Stimulated activated memory B cell treated with anti-CD40 and anti-IgM and Interleukin-4, amounts not matched to agents 10 μg/mL and 1 μg/mL and 100 μg/mL, for 72 hours (primary cell): Measurements from ENCODE around the gene LAMA1.

Experiments used
- ATAC-seq: fragments of 150-1000 bp; cut with Tn5 transposase; 2 replicates; pipeline ENCODE4 v1.10.0; 2021
- H3K27ac Mint-ChIP-seq: one replicate; pipeline ENCODE4 v1.8.0; 2022; ENCODE audit warnings: mild to moderate bottlenecking, mixed read lengths
- H3K27me3 Mint-ChIP-seq: one replicate; pipeline ENCODE4 v1.8.0; 2022; ENCODE audit warnings: mixed read lengths
- H3K36me3 Mint-ChIP-seq: one replicate; pipeline ENCODE4 v1.8.0; 2022; ENCODE audit warnings: mixed read lengths
- H3K4me1 Mint-ChIP-seq: one replicate; pipeline ENCODE4 v1.8.0; 2022; ENCODE audit warnings: mixed read lengths
- H3K4me3 Mint-ChIP-seq: one replicate; pipeline ENCODE4 v1.8.0; 2022; ENCODE audit warnings: mild to moderate bottlenecking, moderate library complexity, mixed read lengths
- H3K9me3 Mint-ChIP-seq: one replicate; pipeline ENCODE4 v1.8.0; 2022; ENCODE audit warnings: mixed read lengths

The LAMA1 gene

GRCh38 chr18:7122376-7122775, 4.8 kb upstream of the LAMA1 start:
- Mint-ChIP-seq H3K27ac (no peak overlapping the region), H3K27me3 (peaks cover 6% of the 10 kb centered on the region), H3K36me3 (no peaks in the 10 kb centered on the region), H3K4me1 (no peaks in the 10 kb centered on the region), H3K4me3 (no peak overlapping the region), H3K9me3 (peaks cover 3% of the 10 kb centered on the region)
- ATAC-seq: no peak

- ATAC-seq: no peak
- Mint-ChIP-seq H3K4me3 (no peak overlapping the region), H3K27ac (no peak overlapping the region), H3K36me3 (no peaks in the 10 kb centered on the region), H3K27me3 (peaks cover 37% of the 10 kb centered on the region), H3K4me1 (peaks cover 7% of the 10 kb centered on the region), H3K9me3 (peaks cover 5% of the 10 kb centered on the region)
These were observed 706 bp downstream of the LAMA1 start for GRCh38 chr18:7116792-7117389.

- no peak overlapping the region for H3K27ac Mint-ChIP-seq
- H3K36me3 Mint-ChIP-seq: no peaks in the 10 kb centered on the region
- peaks cover 7% of the 10 kb centered on the region for H3K4me1 Mint-ChIP-seq
- no peak overlapping the region for H3K4me3 Mint-ChIP-seq
- H3K9me3 Mint-ChIP-seq: peaks cover 5% of the 10 kb centered on the region
- no peak for ATAC-seq
- H3K27me3 Mint-ChIP-seq: peaks cover 37% of the 10 kb centered on the region
These were observed 1.4 kb downstream of the LAMA1 start for GRCh38 chr18:7116001-7116730.

- Mint-ChIP-seq H3K27ac (no peak overlapping the region), H3K27me3 (peaks cover 30% of the 10 kb centered on the region), H3K9me3 (peaks cover 9% of the 10 kb centered on the region), H3K4me1 (peaks cover 7% of the 10 kb centered on the region), H3K4me3 (no peak overlapping the region), H3K36me3 (no peaks in the 10 kb centered on the region)
- no peak for ATAC-seq
These were observed 4.7 kb downstream of the LAMA1 start for GRCh38 chr18:7112936-7113335.

- Mint-ChIP-seq H3K36me3 (no peaks in the 10 kb centered on the region), H3K4me3 (no peak overlapping the region), H3K9me3 (peaks cover 9% of the 10 kb centered on the region), H3K4me1 (peaks cover under 1% of the 10 kb centered on the region), H3K27me3 (peaks cover 20% of the 10 kb centered on the region), H3K27ac (no peak overlapping the region)
- ATAC-seq: no peak
These were observed 6.5 kb downstream of the LAMA1 start for GRCh38 chr18:7111134-7111533.

GRCh38 chr18:7105943-7106342, 11.7 kb downstream of the LAMA1 start:
- no peak overlapping the region for H3K27ac Mint-ChIP-seq
- peaks cover 7% of the 10 kb centered on the region for H3K9me3 Mint-ChIP-seq
- ATAC-seq: no peak
- no peaks in the 10 kb centered on the region for H3K36me3 Mint-ChIP-seq
- no peaks in the 10 kb centered on the region for H3K4me1 Mint-ChIP-seq
- H3K27me3 Mint-ChIP-seq: no peaks in the 10 kb centered on the region
- H3K4me3 Mint-ChIP-seq: no peak overlapping the region

- peaks cover 7% of the 10 kb centered on the region for H3K9me3 Mint-ChIP-seq
- H3K27ac Mint-ChIP-seq: no peak overlapping the region
- no peaks in the 10 kb centered on the region for H3K4me1 Mint-ChIP-seq
- no peak for ATAC-seq
- H3K4me3 Mint-ChIP-seq: no peak overlapping the region
- H3K36me3 Mint-ChIP-seq: no peaks in the 10 kb centered on the region
- H3K27me3 Mint-ChIP-seq: no peaks in the 10 kb centered on the region
These were observed 12.3 kb downstream of the LAMA1 start for GRCh38 chr18:7105268-7105667.

GRCh38 chr18:7104649-7105048, 12.9 kb downstream of the LAMA1 start:
- H3K4me3 Mint-ChIP-seq: no peak overlapping the region
- no peaks in the 10 kb centered on the region for H3K27me3 Mint-ChIP-seq
- H3K9me3 Mint-ChIP-seq: peaks cover 7% of the 10 kb centered on the region
- H3K27ac Mint-ChIP-seq: no peak overlapping the region
- ATAC-seq: no peak
- no peaks in the 10 kb centered on the region for H3K4me1 Mint-ChIP-seq
- no peaks in the 10 kb centered on the region for H3K36me3 Mint-ChIP-seq

GRCh38 chr18:7102131-7102530, 15.5 kb downstream of the LAMA1 start:
- Mint-ChIP-seq H3K4me1 (no peaks in the 10 kb centered on the region), H3K4me3 (no peak overlapping the region), H3K36me3 (no peaks in the 10 kb centered on the region), H3K27me3 (no peaks in the 10 kb centered on the region), H3K9me3 (peaks cover 3% of the 10 kb centered on the region), H3K27ac (no peak overlapping the region)
- no peak for ATAC-seq

GRCh38 chr18:7096838-7097237, 20.8 kb downstream of the LAMA1 start:
- no peak overlapping the region for H3K4me3 Mint-ChIP-seq
- no peaks in the 10 kb centered on the region for H3K9me3 Mint-ChIP-seq
- no peaks in the 10 kb centered on the region for H3K27me3 Mint-ChIP-seq
- H3K27ac Mint-ChIP-seq: no peak overlapping the region
- ATAC-seq: no peak
- H3K36me3 Mint-ChIP-seq: no peaks in the 10 kb centered on the region
- no peaks in the 10 kb centered on the region for H3K4me1 Mint-ChIP-seq

GRCh38 chr18:7094427-7094826, 23.2 kb downstream of the LAMA1 start:
- Mint-ChIP-seq H3K36me3 (no peaks in the 10 kb centered on the region), H3K27me3 (no peaks in the 10 kb centered on the region), H3K4me3 (no peak overlapping the region), H3K4me1 (no peaks in the 10 kb centered on the region), H3K9me3 (peaks cover 2% of the 10 kb centered on the region), H3K27ac (no peak overlapping the region)
- no peak for ATAC-seq

- Mint-ChIP-seq H3K9me3 (peaks cover 2% of the 10 kb centered on the region), H3K36me3 (no peaks in the 10 kb centered on the region)
- no peak for ATAC-seq
These were observed 26.8 kb downstream of the LAMA1 start for GRCh38 chr18:7090771-7091170.

GRCh38 chr18:7089369-7089768, 28.2 kb downstream of the LAMA1 start:
- ATAC-seq: no peak
- Mint-ChIP-seq H3K9me3 (peaks cover 2% of the 10 kb centered on the region), H3K27me3 (no peaks in the 10 kb centered on the region), H3K27ac (no peak overlapping the region), H3K4me3 (no peak overlapping the region), H3K4me1 (no peaks in the 10 kb centered on the region), H3K36me3 (no peaks in the 10 kb centered on the region)

More at GRCh38 chr18:7090771-7091170, 26.8 kb downstream of the LAMA1 start:
- H3K4me3 Mint-ChIP-seq: no peak overlapping the region
- H3K4me1 Mint-ChIP-seq: no peaks in the 10 kb centered on the region
- H3K27ac Mint-ChIP-seq: no peak overlapping the region
- no peaks in the 10 kb centered on the region for H3K27me3 Mint-ChIP-seq

GRCh38 chr18:7084080-7085065, 33.2 kb downstream of the LAMA1 start:
- H3K27ac Mint-ChIP-seq: no peak overlapping the region
- no peaks in the 10 kb centered on the region for H3K27me3 Mint-ChIP-seq
- no peak overlapping the region for H3K4me3 Mint-ChIP-seq
- peak; percentile 31 for ATAC-seq
- H3K36me3 Mint-ChIP-seq: no peaks in the 10 kb centered on the region
- H3K4me1 Mint-ChIP-seq: no peaks in the 10 kb centered on the region
- H3K9me3 Mint-ChIP-seq: no peaks in the 10 kb centered on the region

- H3K27me3 Mint-ChIP-seq: no peaks in the 10 kb centered on the region
- no peaks in the 10 kb centered on the region for H3K4me1 Mint-ChIP-seq
- ATAC-seq: no peak
- H3K9me3 Mint-ChIP-seq: peaks cover 3% of the 10 kb centered on the region
- no peak overlapping the region for H3K4me3 Mint-ChIP-seq
- H3K27ac Mint-ChIP-seq: no peak overlapping the region
- no peaks in the 10 kb centered on the region for H3K36me3 Mint-ChIP-seq
These were observed 34.9 kb downstream of the LAMA1 start for GRCh38 chr18:7082671-7083070.
